ENCODE data around the gene RGMB. TPM values are rescaled to one million over a fixed set of nuclear protein-coding genes. Genes with fewer than 3 reads are reported as not detected.

Gene RGMB
- total and polyA plus RNA-seq, 12 donors = 1.7 to 16.6 (median 13.6) TPM

- WGBS, 2 donors = 81 to 88% methylated on average over 5 of the region's 5 CpGs
- TF ChIP-seq CTCF (IDR thresholded peaks at IDR 0.05) = no peak
- Histone ChIP-seq H3K36me3 (peaks cover 0 to 17% (median 0%) of the 10 kb centered on the region in 9 donors), H3K4me1 (peaks cover 0 to 31% (median 11%) of the 10 kb centered on the region in 9 donors), H3K27ac (no peak overlapping the region), H3K27me3 (no peaks in the 10 kb centered on the region), H3K9me3 (no peaks in the 10 kb centered on the region), H3K4me3 (no peak overlapping the region)
- no peak for DNase-seq
- ATAC-seq = no peak
- intact Hi-C loops (cut with DNase I) = loop anchor here in 2 of 10 donors (10.0 kb wide), 1 partner anchor 1570 kb away; no protein-coding TSS in a partner anchor
Measured at GRCh38 chr5:98795243-98795642, 21.8 kb downstream of the RGMB start.

- Histone ChIP-seq H3K36me3 (peaks cover 0 to 17% (median 0%) of the 10 kb centered on the region in 9 donors), H3K27me3 (no peaks in the 10 kb centered on the region), H3K27ac (no peak overlapping the region), H3K4me3 (no peak overlapping the region), H3K9me3 (no peaks in the 10 kb centered on the region), H3K4me1 (peaks cover 0 to 22% (median 8%) of the 10 kb centered on the region in 9 donors)
- peak in 1 of 2 donors; percentile 50 for DNase-seq
- peak in 7 of 8 donors; percentile 48 to 73 (median 66) for ATAC-seq
- 8 to 10% methylated on average over 7 of the region's 7 CpGs for WGBS, 2 donors
- intact Hi-C loops (cut with DNase I) = loop anchor here in 2 of 10 donors (10.0 kb wide), 1 partner anchor 1572 kb away; no protein-coding TSS in a partner anchor
- peak; percentile 37 to 86 (median 78) for TF ChIP-seq CTCF (IDR thresholded peaks at IDR 0.05)
Measured at GRCh38 chr5:98796197-98796972, 22.9 kb downstream of the RGMB start.

- no peak for TF ChIP-seq CTCF (IDR thresholded peaks at IDR 0.05)
- DNase-seq (no peak), ATAC-seq (no peak)
- no peaks in the 10 kb centered on the region for H3K27me3 ChIP-seq
- no peak overlapping the region for H3K4me3 ChIP-seq
- intact Hi-C loops (cut with DNase I) = loop anchor here in 2 of 10 donors (10.0 kb wide), 1 partner anchor 1574 kb away; no protein-coding TSS in a partner anchor
- peaks cover 0 to 12% (median 0%) of the 10 kb centered on the region in 9 donors for H3K4me1 ChIP-seq
- 40 to 94% methylated on average over 1 of the region's 1 CpG for WGBS, 2 donors
- H3K9me3 ChIP-seq = no peaks in the 10 kb centered on the region
- no peak overlapping the region for H3K27ac ChIP-seq
- peaks cover 0 to 12% (median 0%) of the 10 kb centered on the region in 9 donors for H3K36me3 ChIP-seq
Measured at GRCh38 chr5:98798371-98798770, 24.9 kb downstream of the RGMB start.

DNA sequence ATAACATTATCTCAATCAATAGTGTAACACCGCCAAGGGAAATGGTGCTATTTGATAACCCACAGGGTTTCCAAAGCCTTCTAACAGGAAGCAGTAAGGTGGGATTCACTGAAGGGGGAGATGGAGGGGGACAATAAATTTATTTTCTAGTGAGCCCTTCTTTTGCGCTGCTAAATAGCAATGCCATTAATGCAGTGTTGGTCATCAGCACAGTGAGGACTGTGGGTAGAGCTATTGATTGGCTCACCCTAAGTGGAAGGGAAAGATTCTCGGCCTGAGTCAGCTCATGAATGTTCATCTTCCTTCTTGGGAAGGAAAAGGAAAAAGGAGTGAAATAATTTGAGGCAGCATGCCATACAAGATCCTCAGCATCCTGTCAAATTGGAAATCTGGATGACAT lies 25.4 kb downstream of the RGMB start:
- 83 to 85% methylated on average over 3 of the region's 3 CpGs for WGBS, 2 donors
- TF ChIP-seq CTCF (IDR thresholded peaks at IDR 0.05) = no peak
- Histone ChIP-seq H3K4me3 (no peak overlapping the region), H3K36me3 (peaks cover 0 to 7% (median 0%) of the 10 kb centered on the region in 9 donors), H3K27me3 (no peaks in the 10 kb centered on the region), H3K27ac (no peak overlapping the region), H3K9me3 (no peaks in the 10 kb centered on the region), H3K4me1 (peaks cover 0 to 12% (median 0%) of the 10 kb centered on the region in 9 donors)
- intact Hi-C loops (cut with DNase I) = loop anchor here in 2 of 10 donors (10.0 kb wide), 1 partner anchor 1574 kb away; no protein-coding TSS in a partner anchor
- ATAC-seq (no peak), DNase-seq (no peak)

Measured in heart right ventricle (tissue), 16 donors.